Nephron progenitor cell (in vitro differentiated cells): ENCODE measurements around the gene PLCL2.
A peak's percentile ranks its signal among the peaks of the same experiment; 100 is the strongest.

ENCODE experiments used
- DNase-seq: peaks from one replicate; pipeline ENCODE4 v3.0.0; 2021
- H3K27ac Mint-ChIP-seq: 2 replicates; pipeline ENCODE4 v1.8.0; 2021; ENCODE audit warnings: mild to moderate bottlenecking, moderate library complexity, mixed read lengths
- H3K27me3 Mint-ChIP-seq: 2 replicates; pipeline ENCODE4 v1.8.0; 2021; ENCODE audit warnings: mild to moderate bottlenecking, low read depth, mixed read lengths; ENCODE audit not compliant: poor library complexity
- H3K36me3 Mint-ChIP-seq: 2 replicates; pipeline ENCODE4 v1.8.0; 2021; ENCODE audit warnings: low read depth, mixed read lengths
- H3K4me1 Mint-ChIP-seq: 2 replicates; pipeline ENCODE4 v1.8.0; 2021; ENCODE audit warnings: mixed read lengths
- H3K4me3 Mint-ChIP-seq: 2 replicates; pipeline ENCODE4 v1.8.0; 2021; ENCODE audit warnings: mild to moderate bottlenecking, moderate library complexity, mixed read lengths
- H3K9me3 Mint-ChIP-seq: 2 replicates; pipeline ENCODE4 v1.8.0; 2021; ENCODE audit warnings: mild to moderate bottlenecking, moderate library complexity, mixed read lengths
- TF ChIP-seq, protein P1 (sequence below): fragments of 200-600 bp; sonication (generic); IDR thresholded peaks from 2 replicates; pipeline ENCODE4 v1.5.0; 2021; ENCODE audit warnings: antibody characterized with exemption

Gene PLCL2

DNA sequence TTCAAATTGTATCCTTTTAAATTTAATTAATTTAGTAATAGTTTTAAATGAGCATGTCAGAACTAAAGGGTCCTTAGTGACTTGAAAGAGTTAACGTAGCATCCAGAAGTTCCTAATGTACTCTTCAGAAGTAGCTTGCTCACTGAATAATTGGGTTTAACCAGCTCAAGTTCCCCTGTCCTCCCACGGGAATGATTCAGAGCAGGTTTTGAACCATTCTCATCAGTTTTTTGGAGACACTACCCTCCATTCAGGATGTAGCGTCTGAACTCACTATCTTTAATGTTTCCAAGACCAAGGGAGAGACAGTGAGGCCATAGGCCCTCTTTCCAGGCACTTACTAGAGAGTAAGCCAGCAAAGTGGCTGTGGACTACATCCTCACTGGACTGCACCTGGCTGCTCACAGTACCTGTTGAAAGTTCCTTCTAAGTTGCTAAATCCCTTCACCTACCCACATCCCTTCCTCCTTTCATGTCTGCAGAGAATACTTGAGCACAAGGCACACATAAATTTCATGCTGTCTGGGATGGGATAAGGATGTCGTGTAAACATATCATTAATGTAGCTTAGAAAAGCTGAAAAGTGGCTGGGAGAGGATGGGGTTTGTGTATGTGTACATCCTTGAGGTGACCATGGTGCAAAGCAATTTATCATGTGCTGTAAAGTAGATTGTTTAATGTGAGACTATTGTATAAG, 146.3 kb downstream of the PLCL2 start:
- Mint-ChIP-seq H3K36me3 (no peaks in the 10 kb centered on the region), H3K27ac (no peak overlapping the region), H3K27me3 (peaks cover 8% of the 10 kb centered on the region), H3K4me3 (no peak overlapping the region), H3K9me3 (no peaks in the 10 kb centered on the region), H3K4me1 (peaks cover 13% of the 10 kb centered on the region)
- TF ChIP-seq, protein P1, sequence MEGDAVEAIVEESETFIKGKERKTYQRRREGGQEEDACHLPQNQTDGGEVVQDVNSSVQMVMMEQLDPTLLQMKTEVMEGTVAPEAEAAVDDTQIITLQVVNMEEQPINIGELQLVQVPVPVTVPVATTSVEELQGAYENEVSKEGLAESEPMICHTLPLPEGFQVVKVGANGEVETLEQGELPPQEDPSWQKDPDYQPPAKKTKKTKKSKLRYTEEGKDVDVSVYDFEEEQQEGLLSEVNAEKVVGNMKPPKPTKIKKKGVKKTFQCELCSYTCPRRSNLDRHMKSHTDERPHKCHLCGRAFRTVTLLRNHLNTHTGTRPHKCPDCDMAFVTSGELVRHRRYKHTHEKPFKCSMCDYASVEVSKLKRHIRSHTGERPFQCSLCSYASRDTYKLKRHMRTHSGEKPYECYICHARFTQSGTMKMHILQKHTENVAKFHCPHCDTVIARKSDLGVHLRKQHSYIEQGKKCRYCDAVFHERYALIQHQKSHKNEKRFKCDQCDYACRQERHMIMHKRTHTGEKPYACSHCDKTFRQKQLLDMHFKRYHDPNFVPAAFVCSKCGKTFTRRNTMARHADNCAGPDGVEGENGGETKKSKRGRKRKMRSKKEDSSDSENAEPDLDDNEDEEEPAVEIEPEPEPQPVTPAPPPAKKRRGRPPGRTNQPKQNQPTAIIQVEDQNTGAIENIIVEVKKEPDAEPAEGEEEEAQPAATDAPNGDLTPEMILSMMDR = no peak
- no peak for DNase-seq

DNA sequence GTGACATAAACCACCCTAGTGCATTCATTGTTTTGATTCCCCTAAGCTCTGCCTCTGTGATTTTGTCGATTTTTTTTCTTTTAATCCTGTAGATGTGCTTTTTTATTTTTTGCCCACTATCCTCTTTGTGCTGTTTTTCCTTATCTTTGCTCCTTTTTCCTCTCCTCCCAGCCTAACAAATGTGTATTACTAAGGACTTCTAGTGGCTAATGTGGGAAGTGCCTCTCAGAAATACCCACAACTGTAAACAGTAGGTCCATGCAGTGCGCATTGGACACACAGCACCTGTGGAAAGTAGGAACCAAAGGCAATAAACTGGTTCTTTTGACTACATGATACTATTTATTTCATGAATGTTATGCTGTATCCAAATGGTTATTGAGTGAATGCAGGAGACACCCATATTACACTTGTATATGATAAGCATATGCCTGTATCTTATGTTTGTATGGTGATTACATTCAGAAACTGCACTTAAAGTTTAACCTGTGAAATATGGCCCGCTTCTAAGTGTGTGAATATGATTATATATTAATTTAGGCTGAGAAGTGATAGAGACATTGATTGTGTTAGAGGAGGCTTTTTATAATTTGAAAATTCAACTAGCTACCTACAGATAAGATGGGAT, 147.8 kb downstream of the PLCL2 start:
- Mint-ChIP-seq H3K9me3 (no peaks in the 10 kb centered on the region), H3K4me3 (no peak overlapping the region), H3K27me3 (peaks cover 8% of the 10 kb centered on the region), H3K4me1 (peaks cover 13% of the 10 kb centered on the region), H3K27ac (no peak overlapping the region), H3K36me3 (no peaks in the 10 kb centered on the region)
- TF ChIP-seq, protein P1 = peak; percentile 59
- DNase-seq = no peak

DNA sequence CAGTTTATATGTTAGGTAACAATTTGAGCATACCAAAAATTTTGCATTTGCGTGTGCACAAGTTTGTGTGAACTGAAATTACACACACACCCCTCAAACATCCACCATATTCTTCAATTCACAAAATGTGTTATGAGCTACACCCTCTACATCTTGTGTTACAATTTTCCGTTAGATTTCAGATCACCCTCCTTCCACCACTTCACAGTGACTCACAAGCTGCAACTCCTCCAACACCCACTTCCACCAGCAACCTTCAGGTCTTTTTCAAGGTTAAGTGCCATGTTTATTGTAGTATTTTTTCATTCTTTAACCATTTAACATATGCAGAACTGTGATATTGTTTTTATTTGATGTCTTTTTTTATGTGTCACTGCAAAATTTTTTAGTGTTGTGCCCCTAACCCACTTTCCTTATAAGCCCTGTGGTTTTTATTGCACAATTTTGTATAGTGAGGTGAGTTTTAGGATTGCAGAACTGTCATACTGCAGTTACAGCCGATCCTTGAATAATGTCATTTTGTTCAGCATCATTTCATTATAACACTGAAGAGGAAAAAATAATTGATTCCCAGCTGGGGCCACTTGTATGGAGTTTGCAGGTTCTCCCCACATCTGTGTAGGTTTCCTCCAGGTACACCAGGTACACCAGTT, 148.9 kb downstream of the PLCL2 start:
- Mint-ChIP-seq H3K4me1 (peaks cover 13% of the 10 kb centered on the region), H3K27me3 (peaks cover 8% of the 10 kb centered on the region), H3K36me3 (no peaks in the 10 kb centered on the region), H3K4me3 (no peak overlapping the region), H3K27ac (no peak overlapping the region), H3K9me3 (no peaks in the 10 kb centered on the region)
- DNase-seq = no peak
- TF ChIP-seq, protein P1 = no peak

DNA sequence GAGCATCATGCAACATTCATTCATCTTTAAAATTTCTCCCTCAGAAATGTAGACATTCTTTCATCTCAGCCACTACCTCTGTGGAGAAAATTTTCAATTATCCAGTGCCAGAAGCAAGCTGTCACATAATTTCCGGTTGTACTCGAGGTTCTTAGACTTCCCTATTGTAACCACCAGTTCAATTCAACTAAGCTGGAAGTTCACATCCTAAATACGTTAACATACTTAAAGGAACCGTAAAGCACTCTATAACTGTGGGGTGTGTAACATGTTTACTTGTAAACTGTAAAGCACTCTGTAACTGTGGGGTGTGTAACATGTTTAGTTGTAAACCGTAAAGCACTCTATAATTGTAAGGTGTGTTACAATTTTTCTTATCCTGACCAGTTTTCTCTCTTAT, 150.3 kb downstream of the PLCL2 start:
- H3K4me1 Mint-ChIP-seq = peaks cover 13% of the 10 kb centered on the region
- peaks cover 5% of the 10 kb centered on the region for H3K27me3 Mint-ChIP-seq
- TF ChIP-seq, protein P1 = no peak
- no peaks in the 10 kb centered on the region for H3K9me3 Mint-ChIP-seq
- no peaks in the 10 kb centered on the region for H3K36me3 Mint-ChIP-seq
- no peak for DNase-seq
- H3K27ac Mint-ChIP-seq = no peak overlapping the region
- no peak overlapping the region for H3K4me3 Mint-ChIP-seq

DNA sequence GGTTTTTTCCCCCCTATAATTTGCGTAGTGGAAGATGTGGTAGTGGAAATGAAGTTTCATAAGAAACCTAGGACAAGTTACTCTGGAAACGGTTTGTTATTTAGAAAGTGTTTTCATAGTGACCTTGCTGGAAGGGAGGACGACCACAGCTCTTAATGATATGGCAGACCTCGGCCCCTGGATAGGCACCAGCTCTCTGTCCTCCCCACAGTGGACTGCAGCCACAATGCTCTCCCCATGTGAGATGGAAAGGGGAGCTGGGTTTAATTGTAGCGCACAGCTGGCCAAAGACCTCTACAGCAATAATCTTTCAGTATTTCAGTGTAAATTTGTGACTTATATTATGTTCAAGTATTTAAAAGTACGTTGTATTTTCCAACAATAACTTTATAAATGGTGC, 151.2 kb downstream of the PLCL2 start:
- H3K9me3 Mint-ChIP-seq = no peaks in the 10 kb centered on the region
- TF ChIP-seq, protein P1 = no peak
- no peak overlapping the region for H3K27ac Mint-ChIP-seq
- H3K4me1 Mint-ChIP-seq = peaks cover 10% of the 10 kb centered on the region
- H3K27me3 Mint-ChIP-seq = peaks cover 8% of the 10 kb centered on the region
- no peak overlapping the region for H3K4me3 Mint-ChIP-seq
- DNase-seq = no peak
- H3K36me3 Mint-ChIP-seq = no peaks in the 10 kb centered on the region
